GM23338 (cell line): ENCODE results near the gene ADCY1. TPM values are rescaled to one million over a fixed set of nuclear protein-coding genes. Genes with fewer than 3 reads are reported as not detected.

ENCODE experiments used
- ATAC-seq: fragments of 200-7000 bp; cut with Tn5 transposase; 3 replicates; pipeline ENCODE4 v1.9.1; 2020
- DNase-seq: peaks from one replicate; pipeline ENCODE4 v3.0.0-alpha.2; 2015; ENCODE audit warnings: low spot score
- H2AFZ ChIP-seq: fragments of 200-600 bp; sonication (generic); 2 replicates; pipeline ENCODE4 v1.8.0; 2016; ENCODE audit warnings: antibody characterized with exemption, mild to moderate bottlenecking, moderate library complexity
- H3F3A ChIP-seq: fragments of 200-600 bp; sonication (generic); replicated peaks from 2 replicates; pipeline ENCODE4 v1.8.0; 2017; ENCODE audit warnings: antibody characterized with exemption, mixed run types, low read depth
- H3K27ac ChIP-seq: fragments of 200-600 bp; sonication (generic); 2 replicates; pipeline ENCODE4 v1.6.1; 2016; ENCODE audit warnings: low read depth
- H3K27me3 ChIP-seq: fragments of 200-600 bp; sonication (generic); 2 replicates; pipeline ENCODE4 v1.8.0; 2016; ENCODE audit warnings: mild to moderate bottlenecking, mixed run types, moderate library complexity; ENCODE audit not compliant: insufficient read depth
- H3K36me3 ChIP-seq: fragments of 200-600 bp; sonication (generic); 2 replicates; pipeline ENCODE4 v1.8.0; 2016; ENCODE audit warnings: mild to moderate bottlenecking; ENCODE audit not compliant: insufficient read depth
- H3K4me1 ChIP-seq: fragments of 200-600 bp; sonication (generic); 2 replicates; pipeline ENCODE4 v1.8.0; 2016; ENCODE audit warnings: mild to moderate bottlenecking, moderate library complexity; ENCODE audit not compliant: insufficient read depth
- H3K4me2 ChIP-seq: fragments of 200-600 bp; sonication (generic); 2 replicates; pipeline ENCODE4 v1.7.1; 2017; ENCODE audit warnings: mixed run types
- H3K4me3 ChIP-seq: fragments of 200-600 bp; sonication (generic); 2 replicates; pipeline ENCODE4 v1.6.1; 2016; ENCODE audit warnings: mixed run types
- H3K79me2 ChIP-seq: fragments of 200-600 bp; sonication (generic); replicated peaks from 2 replicates; pipeline ENCODE4 v1.8.0; 2017; ENCODE audit warnings: mild to moderate bottlenecking; ENCODE audit not compliant: insufficient read depth
- H3K9me2 ChIP-seq: fragments of 200-600 bp; sonication (generic); 2 replicates; pipeline ENCODE4 v1.8.0; 2017; ENCODE audit not compliant: insufficient read depth
- H4K20me1 ChIP-seq: fragments of 200-600 bp; sonication (generic); replicated peaks from 2 replicates; pipeline ENCODE4 v1.8.0; 2017; ENCODE audit warnings: mild to moderate bottlenecking; ENCODE audit not compliant: insufficient read depth
- H3K27ac Mint-ChIP-seq: 2 replicates; pipeline ENCODE4 v1.8.0; 2020; ENCODE audit warnings: inconsistent platforms, mild to moderate bottlenecking, moderate library complexity, mixed read lengths
- H3K27me3 Mint-ChIP-seq: 3 replicates; pipeline ENCODE4 v1.8.0; 2022; ENCODE audit warnings: low read depth, mild to moderate bottlenecking, moderate library complexity, mixed read lengths, inconsistent platforms; ENCODE audit not compliant: insufficient read depth, poor library complexity
- H3K36me3 Mint-ChIP-seq: 3 replicates; pipeline ENCODE4 v1.8.0; 2021; ENCODE audit warnings: low read depth, mild to moderate bottlenecking, inconsistent platforms, moderate library complexity, mixed read lengths
- H3K4me1 Mint-ChIP-seq: 3 replicates; pipeline ENCODE4 v1.8.0; 2020; ENCODE audit warnings: mild to moderate bottlenecking, inconsistent platforms, mixed read lengths
- H3K4me3 Mint-ChIP-seq: 3 replicates; pipeline ENCODE4 v1.8.0; 2021; ENCODE audit warnings: moderate library complexity, mild to moderate bottlenecking, inconsistent platforms, mixed read lengths
- H3K9me3 Mint-ChIP-seq: 3 replicates; pipeline ENCODE4 v1.8.0; 2020; ENCODE audit warnings: moderate library complexity, mild to moderate bottlenecking, inconsistent platforms, mixed read lengths
- CREB1 ChIP-seq: fragments of 250-450 bp; sonication (Bioruptor Pico); IDR thresholded peaks from 2 replicates; pipeline ENCODE4 v1.5.0; 2020; ENCODE audit warnings: low read depth, mild to moderate bottlenecking, moderate library complexity
- CTCF ChIP-seq, 2 experiments: fragments of 200-600 bp in 1 of 2; sonication (generic) in 1 of 2; conservative IDR thresholded peaks; 2 replicates each; pipeline versions ENCODE4 v1.5.1 to v1.6.1; 2016 to 2017; ENCODE audit warnings: antibody characterized with exemption in 2 of 2, low read depth in 2 of 2, mild to moderate bottlenecking in 2 of 2, moderate library complexity in 1 of 2
- EZH2 ChIP-seq: fragments of 200-600 bp; sonication (generic); IDR thresholded peaks from one replicate; pipeline ENCODE4 v1.8.0; 2017; ENCODE audit warnings: antibody characterized with exemption, mild to moderate bottlenecking, low read depth; ENCODE audit not compliant: unreplicated experiment
- EZH2phosphoT487 ChIP-seq: fragments of 200-600 bp; sonication (generic); IDR thresholded peaks from one replicate; pipeline ENCODE4 v1.8.1; 2018; ENCODE audit warnings: antibody characterized with exemption; ENCODE audit not compliant: unreplicated experiment
- JUNB ChIP-seq: IDR thresholded peaks from one replicate; pipeline ENCODE4 v1.6.1; 2016; ENCODE audit warnings: antibody characterized with exemption; ENCODE audit not compliant: unreplicated experiment
- NANOG ChIP-seq: IDR thresholded peaks from 2 replicates; pipeline ENCODE4 v1.6.1; 2016; ENCODE audit warnings: antibody characterized with exemption, borderline replicate concordance
- POLR2AphosphoS5 ChIP-seq: IDR thresholded peaks from 2 replicates; pipeline ENCODE4 v1.6.1; 2016; ENCODE audit warnings: antibody characterized with exemption, low read depth
- STAT1 ChIP-seq: IDR thresholded peaks from one replicate; pipeline ENCODE4 v1.6.1; 2016; ENCODE audit warnings: antibody characterized with exemption; ENCODE audit not compliant: unreplicated experiment
- ZNF114 ChIP-seq: fragments of 250-450 bp; sonication (Bioruptor Pico); IDR thresholded peaks from 2 replicates; pipeline ENCODE4 v1.5.0; 2020; ENCODE audit warnings: mild to moderate bottlenecking, moderate library complexity
- ZNF331 ChIP-seq: fragments of 250-450 bp; sonication (Bioruptor Pico); IDR thresholded peaks from 2 replicates; pipeline ENCODE4 v1.5.0; 2020; ENCODE audit warnings: low read depth, mild to moderate bottlenecking, moderate library complexity
- polyA plus RNA-seq: library from polyadenylated mRNA; unstranded; fragments of >200 nt; fragmentation: Nextera tagmentation; extraction: Ambion mirVana; gene quantifications from 2 replicates; pipeline ENCODE4 v1.2.1, GENCODE V29; 2016
- total RNA-seq: library from RNA; depleted of rRNA; stranded (reverse); fragments of >200 nt; shearing (Covaris generic); gene quantifications from 2 replicates; pipeline ENCODE4 v1.2.3, GENCODE V29; 2014
- TF ChIP-seq, protein P1 (sequence below): IDR thresholded peaks from 2 replicates; pipeline ENCODE4 v1.6.1; 2016; ENCODE audit warnings: antibody characterized with exemption
- TF ChIP-seq, protein P2 (sequence below): IDR thresholded peaks from one replicate; pipeline ENCODE4 v1.6.1; 2018; ENCODE audit warnings: antibody characterized with exemption; ENCODE audit not compliant: unreplicated experiment
- TF ChIP-seq, protein P3 (sequence below): fragments of 250-450 bp; sonication (Bioruptor Pico); IDR thresholded peaks from 2 replicates; pipeline ENCODE4 v1.5.0; 2020; ENCODE audit warnings: mild to moderate bottlenecking, moderate library complexity

ADCY1 gene
- total and polyA plus RNA-seq, 2 experiments from 2014 or later, result 2.3 to 18.7 TPM

- Mint-ChIP-seq H3K27ac (no peak overlapping the region), H3K4me3 (no peak overlapping the region), H3K4me1 (no peaks in the 10 kb centered on the region; the same call in 2 of the 3 replicates), H3K27me3 (peaks cover 4% of the 10 kb centered on the region), H3K9me3 (no peaks in the 10 kb centered on the region; the same call in 2 of the 3 replicates), H3K36me3 (peaks cover 17% of the 10 kb centered on the region)
- Histone ChIP-seq H3K4me2 (no peak overlapping the region), H3K4me3 (no peak overlapping the region), H3F3A (no peaks in the 10 kb centered on the region), H3K27me3 (no peaks in the 10 kb centered on the region), H2AFZ (no peak overlapping the region), H4K20me1 (no peaks in the 10 kb centered on the region), H3K36me3 (no peaks in the 10 kb centered on the region), H3K27ac (no peak overlapping the region), H3K9me2 (no peaks in the 10 kb centered on the region), H3K4me1 (no peaks in the 10 kb centered on the region), H3K79me2 (no peaks in the 10 kb centered on the region)
- no peak for DNase-seq
- TF ChIP-seq, protein P1, sequence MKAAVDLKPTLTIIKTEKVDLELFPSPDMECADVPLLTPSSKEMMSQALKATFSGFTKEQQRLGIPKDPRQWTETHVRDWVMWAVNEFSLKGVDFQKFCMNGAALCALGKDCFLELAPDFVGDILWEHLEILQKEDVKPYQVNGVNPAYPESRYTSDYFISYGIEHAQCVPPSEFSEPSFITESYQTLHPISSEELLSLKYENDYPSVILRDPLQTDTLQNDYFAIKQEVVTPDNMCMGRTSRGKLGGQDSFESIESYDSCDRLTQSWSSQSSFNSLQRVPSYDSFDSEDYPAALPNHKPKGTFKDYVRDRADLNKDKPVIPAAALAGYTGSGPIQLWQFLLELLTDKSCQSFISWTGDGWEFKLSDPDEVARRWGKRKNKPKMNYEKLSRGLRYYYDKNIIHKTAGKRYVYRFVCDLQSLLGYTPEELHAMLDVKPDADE, result no peak
- TF ChIP-seq EZH2 (no peak), ZNF114 (CRISPR knock-in tag) (no peak), CREB1 (CRISPR knock-in tag) (no peak), STAT1 (no peak), NANOG (no peak), POLR2AphosphoS5 (no peak), ZNF331 (CRISPR knock-in tag) (no peak), CTCF (conservative IDR thresholded peaks at IDR 0.05; ENCODE audit: low read depth in 2 of 2) (no peak), EZH2phosphoT487 (no peak), JUNB (no peak)
- TF ChIP-seq, protein P2, sequence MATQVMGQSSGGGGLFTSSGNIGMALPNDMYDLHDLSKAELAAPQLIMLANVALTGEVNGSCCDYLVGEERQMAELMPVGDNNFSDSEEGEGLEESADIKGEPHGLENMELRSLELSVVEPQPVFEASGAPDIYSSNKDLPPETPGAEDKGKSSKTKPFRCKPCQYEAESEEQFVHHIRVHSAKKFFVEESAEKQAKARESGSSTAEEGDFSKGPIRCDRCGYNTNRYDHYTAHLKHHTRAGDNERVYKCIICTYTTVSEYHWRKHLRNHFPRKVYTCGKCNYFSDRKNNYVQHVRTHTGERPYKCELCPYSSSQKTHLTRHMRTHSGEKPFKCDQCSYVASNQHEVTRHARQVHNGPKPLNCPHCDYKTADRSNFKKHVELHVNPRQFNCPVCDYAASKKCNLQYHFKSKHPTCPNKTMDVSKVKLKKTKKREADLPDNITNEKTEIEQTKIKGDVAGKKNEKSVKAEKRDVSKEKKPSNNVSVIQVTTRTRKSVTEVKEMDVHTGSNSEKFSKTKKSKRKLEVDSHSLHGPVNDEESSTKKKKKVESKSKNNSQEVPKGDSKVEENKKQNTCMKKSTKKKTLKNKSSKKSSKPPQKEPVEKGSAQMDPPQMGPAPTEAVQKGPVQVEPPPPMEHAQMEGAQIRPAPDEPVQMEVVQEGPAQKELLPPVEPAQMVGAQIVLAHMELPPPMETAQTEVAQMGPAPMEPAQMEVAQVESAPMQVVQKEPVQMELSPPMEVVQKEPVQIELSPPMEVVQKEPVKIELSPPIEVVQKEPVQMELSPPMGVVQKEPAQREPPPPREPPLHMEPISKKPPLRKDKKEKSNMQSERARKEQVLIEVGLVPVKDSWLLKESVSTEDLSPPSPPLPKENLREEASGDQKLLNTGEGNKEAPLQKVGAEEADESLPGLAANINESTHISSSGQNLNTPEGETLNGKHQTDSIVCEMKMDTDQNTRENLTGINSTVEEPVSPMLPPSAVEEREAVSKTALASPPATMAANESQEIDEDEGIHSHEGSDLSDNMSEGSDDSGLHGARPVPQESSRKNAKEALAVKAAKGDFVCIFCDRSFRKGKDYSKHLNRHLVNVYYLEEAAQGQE, result no peak
- TF ChIP-seq, protein P3, sequence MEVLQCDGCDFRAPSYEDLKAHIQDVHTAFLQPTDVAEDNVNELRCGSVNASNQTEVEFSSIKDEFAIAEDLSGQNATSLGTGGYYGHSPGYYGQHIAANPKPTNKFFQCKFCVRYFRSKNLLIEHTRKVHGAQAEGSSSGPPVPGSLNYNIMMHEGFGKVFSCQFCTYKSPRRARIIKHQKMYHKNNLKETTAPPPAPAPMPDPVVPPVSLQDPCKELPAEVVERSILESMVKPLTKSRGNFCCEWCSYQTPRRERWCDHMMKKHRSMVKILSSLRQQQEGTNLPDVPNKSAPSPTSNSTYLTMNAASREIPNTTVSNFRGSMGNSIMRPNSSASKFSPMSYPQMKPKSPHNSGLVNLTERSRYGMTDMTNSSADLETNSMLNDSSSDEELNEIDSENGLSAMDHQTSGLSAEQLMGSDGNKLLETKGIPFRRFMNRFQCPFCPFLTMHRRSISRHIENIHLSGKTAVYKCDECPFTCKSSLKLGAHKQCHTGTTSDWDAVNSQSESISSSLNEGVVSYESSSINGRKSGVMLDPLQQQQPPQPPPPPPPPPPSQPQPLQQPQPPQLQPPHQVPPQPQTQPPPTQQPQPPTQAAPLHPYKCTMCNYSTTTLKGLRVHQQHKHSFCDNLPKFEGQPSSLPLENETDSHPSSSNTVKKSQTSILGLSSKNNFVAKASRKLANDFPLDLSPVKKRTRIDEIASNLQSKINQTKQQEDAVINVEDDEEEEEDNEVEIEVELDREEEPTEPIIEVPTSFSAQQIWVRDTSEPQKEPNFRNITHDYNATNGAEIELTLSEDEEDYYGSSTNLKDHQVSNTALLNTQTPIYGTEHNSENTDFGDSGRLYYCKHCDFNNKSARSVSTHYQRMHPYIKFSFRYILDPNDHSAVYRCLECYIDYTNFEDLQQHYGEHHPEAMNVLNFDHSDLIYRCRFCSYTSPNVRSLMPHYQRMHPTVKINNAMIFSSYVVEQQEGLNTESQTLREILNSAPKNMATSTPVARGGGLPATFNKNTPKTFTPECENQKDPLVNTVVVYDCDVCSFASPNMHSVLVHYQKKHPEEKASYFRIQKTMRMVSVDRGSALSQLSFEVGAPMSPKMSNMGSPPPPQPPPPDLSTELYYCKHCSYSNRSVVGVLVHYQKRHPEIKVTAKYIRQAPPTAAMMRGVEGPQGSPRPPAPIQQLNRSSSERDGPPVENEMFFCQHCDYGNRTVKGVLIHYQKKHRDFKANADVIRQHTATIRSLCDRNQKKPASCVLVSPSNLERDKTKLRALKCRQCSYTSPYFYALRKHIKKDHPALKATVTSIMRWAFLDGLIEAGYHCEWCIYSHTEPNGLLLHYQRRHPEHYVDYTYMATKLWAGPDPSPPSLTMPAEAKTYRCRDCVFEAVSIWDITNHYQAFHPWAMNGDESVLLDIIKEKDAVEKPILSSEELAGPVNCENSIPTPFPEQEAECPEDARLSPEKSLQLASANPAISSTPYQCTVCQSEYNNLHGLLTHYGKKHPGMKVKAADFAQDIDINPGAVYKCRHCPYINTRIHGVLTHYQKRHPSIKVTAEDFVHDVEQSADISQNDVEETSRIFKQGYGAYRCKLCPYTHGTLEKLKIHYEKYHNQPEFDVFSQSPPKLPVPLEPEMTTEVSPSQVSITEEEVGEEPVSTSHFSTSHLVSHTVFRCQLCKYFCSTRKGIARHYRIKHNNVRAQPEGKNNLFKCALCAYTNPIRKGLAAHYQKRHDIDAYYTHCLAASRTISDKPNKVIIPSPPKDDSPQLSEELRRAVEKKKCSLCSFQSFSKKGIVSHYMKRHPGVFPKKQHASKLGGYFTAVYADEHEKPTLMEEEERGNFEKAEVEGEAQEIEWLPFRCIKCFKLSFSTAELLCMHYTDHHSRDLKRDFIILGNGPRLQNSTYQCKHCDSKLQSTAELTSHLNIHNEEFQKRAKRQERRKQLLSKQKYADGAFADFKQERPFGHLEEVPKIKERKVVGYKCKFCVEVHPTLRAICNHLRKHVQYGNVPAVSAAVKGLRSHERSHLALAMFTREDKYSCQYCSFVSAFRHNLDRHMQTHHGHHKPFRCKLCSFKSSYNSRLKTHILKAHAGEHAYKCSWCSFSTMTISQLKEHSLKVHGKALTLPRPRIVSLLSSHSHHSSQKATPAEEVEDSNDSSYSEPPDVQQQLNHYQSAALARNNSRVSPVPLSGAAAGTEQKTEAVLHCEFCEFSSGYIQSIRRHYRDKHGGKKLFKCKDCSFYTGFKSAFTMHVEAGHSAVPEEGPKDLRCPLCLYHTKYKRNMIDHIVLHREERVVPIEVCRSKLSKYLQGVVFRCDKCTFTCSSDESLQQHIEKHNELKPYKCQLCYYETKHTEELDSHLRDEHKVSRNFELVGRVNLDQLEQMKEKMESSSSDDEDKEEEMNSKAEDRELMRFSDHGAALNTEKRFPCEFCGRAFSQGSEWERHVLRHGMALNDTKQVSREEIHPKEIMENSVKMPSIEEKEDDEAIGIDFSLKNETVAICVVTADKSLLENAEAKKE (CRISPR knock-in tag), result no peak
- ATAC-seq, result no peak
Observed at GRCh38 chr7:45703373-45703821, 129.2 kb downstream of the ADCY1 start.
